ENCODE measurements around the gene USP13. TPM values are rescaled to one million over a fixed set of nuclear protein-coding genes. Genes with fewer than 3 reads are reported as not detected.

The USP13 gene
- total RNA-seq, 1 experiment from 2014 or later, result 22.7 TPM

DNA sequence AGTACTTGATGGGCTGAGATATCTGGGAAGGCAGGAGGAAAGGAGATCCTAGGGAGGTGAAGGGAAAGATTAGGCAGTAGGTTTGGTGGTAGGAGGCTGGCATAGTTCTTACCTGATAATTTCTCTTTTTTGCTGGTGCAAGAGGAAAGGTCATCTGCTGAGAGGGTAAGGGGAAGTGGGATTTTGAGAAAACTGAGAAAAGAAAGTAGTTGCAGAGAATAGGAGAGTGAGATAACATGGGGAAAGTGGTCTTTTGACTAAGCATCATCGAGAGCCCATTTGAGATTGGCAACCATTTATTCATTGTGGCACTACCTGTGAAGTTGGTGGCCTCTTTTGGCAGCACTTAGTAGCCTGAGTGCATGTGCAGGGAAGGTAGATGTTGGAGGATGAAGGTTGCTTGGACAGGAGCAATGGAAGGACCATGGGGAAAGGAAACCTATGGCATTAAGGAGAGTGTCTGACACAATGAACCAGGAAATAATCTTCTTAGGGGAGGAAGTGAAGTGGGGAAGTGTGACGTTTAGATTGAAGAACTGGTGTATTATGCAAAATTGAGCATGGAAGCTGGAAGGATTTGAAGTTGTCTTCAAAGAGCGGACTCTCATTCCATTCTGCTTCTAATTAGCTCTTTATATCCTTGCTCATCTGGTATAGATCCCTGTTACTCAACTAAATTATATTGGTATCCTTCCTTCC lies 21.9 kb upstream of the USP13 start:
- no peak overlapping the region for H2AFZ ChIP-seq (ENCODE audit: low read depth, low read length, poor library complexity, severe bottlenecking)
- no peaks in the 10 kb centered on the region for H3K27me3 ChIP-seq (ENCODE audit: insufficient read depth, low read length)
- RAD21 ChIA-PET (ENCODE audit: low non-redundant PET in 1 of 2, low total read pairs in 2 of 2, uncharacterized antibody in 2 of 2, unreplicated experiment in 2 of 2), result no interaction called here
- intact Hi-C loops (cut with micrococcal nuclease), result no loop called here
- DNase-seq (ENCODE audit: low read depth, low spot score), result no peak
- CTCF ChIA-PET, result no interaction called here
- H3K4me1 ChIP-seq (ENCODE audit: control insufficient read depth in 1 of 2, insufficient read depth in 2 of 2, low read length in 2 of 2), result no peaks in the 10 kb centered on the region
- H3K4me3 ChIP-seq (replicated peaks in 1 of 2; ENCODE audit: low read depth in 1 of 2, low read length in 2 of 2), result no peak overlapping the region
- no peaks in the 10 kb centered on the region for H3K9me2 ChIP-seq (ENCODE audit: insufficient read depth)
- no TSS peak for BruUV-seq (replicated peaks)
- H3K36me3 ChIP-seq (ENCODE audit: control insufficient read depth in 1 of 2, insufficient read depth in 2 of 2, low read length in 2 of 2), result no peaks in the 10 kb centered on the region
- no peak for ATAC-seq
- H3K9me3 ChIP-seq (ENCODE audit: control insufficient read depth in 1 of 2, insufficient read depth in 1 of 2, low read depth in 1 of 2, low read length in 2 of 2), result no peaks in the 10 kb centered on the region
- POLR2A ChIA-PET, result no interaction called here
- H3K79me2 ChIP-seq (ENCODE audit: insufficient read depth, low read length), result no peaks in the 10 kb centered on the region
- H3K27ac ChIP-seq (ENCODE audit: low read depth, low read length), result no peak overlapping the region
- H4K20me1 ChIP-seq (ENCODE audit: insufficient read depth), result no peaks in the 10 kb centered on the region
- TF ChIP-seq ZFX (IDR thresholded peaks at IDR 0.05) (no peak), SRF (IDR thresholded peaks at IDR 0.05; ENCODE audit: low read depth) (no peak), CBX3 (IDR thresholded peaks at IDR 0.05; ENCODE audit: low read depth) (no peak), POLR2AphosphoS5 (IDR thresholded peaks at IDR 0.05; ENCODE audit: low read depth, low read length) (no peak), ZNF274 (IDR thresholded peaks at IDR 0.05; ENCODE audit: low read depth, low read length) (no peak), ATF3 (IDR thresholded peaks at IDR 0.05) (no peak), MAX (IDR thresholded peaks at IDR 0.05) (no peak), YY1 (IDR thresholded peaks at IDR 0.05; ENCODE audit: extremely low read depth, insufficient replicate concordance, low read depth, low read length) (no peak), EZH2phosphoT487 (IDR thresholded peaks at IDR 0.05; ENCODE audit: borderline replicate concordance) (no peak), SIN3A (IDR thresholded peaks at IDR 0.05; ENCODE audit: low read depth) (no peak), POLR2A (IDR thresholded peaks at IDR 0.05; ENCODE audit: borderline replicate concordance, extremely low read depth, insufficient read depth, insufficient read length) (no peak), JUND (IDR thresholded peaks at IDR 0.05) (no peak), CTCF (IDR thresholded peaks at IDR 0.05 in 2 of 3, conservative IDR thresholded peaks at IDR 0.05 in 1 of 3; ENCODE audit: borderline replicate concordance in 1 of 3, insufficient read depth in 1 of 3, low read depth in 2 of 3, low read length in 2 of 3) (no peak), ELF1 (IDR thresholded peaks at IDR 0.05; ENCODE audit: borderline replicate concordance, low read depth) (no peak), EZH2 (IDR thresholded peaks at IDR 0.05) (no peak), SP1 (IDR thresholded peaks at IDR 0.05; ENCODE audit: low read depth) (no peak)
- no peak overlapping the region for H3K9ac ChIP-seq (ENCODE audit: low read length)
- no peak overlapping the region for H3K4me2 ChIP-seq (ENCODE audit: low read length)

Measured in HCT116 (cell line).